IMR-90 (cell line): ENCODE results near the gene CCDC138. TPM values are rescaled to one million over a fixed set of nuclear protein-coding genes. Genes with fewer than 3 reads are reported as not detected.

ENCODE experiments used
- ATAC-seq: fragments of 200-7000 bp; cut with Tn5 transposase; 2 replicates; pipeline ENCODE4 v1.9.1; 2020; ENCODE audit warnings: low read depth, mild to moderate bottlenecking, moderate library complexity
- BruUV-seq: library from RNA; stranded (reverse); fragments of 400-500 nt; replicated peaks from 2 replicates; lab custom pipeline; 2021; lab: Mats Ljungman, UMichigan
- CTCF ChIA-PET: fragments of 300-600 bp; formaldehyde crosslinking; extraction: SDS; loops from one replicate; lab custom pipeline; 2021; ENCODE audit warnings: antibody characterized with exemption; lab: Yijun Ruan, JAX
- POLR2A ChIA-PET: fragments of 300-600 bp; sonication (Branson Sonifier 250); formaldehyde crosslinking; loops from one replicate; lab custom pipeline; 2022; ENCODE audit warnings: antibody characterized with exemption; ENCODE audit not compliant: unreplicated experiment; lab: Charles Lee
- DNase-seq: peaks from one replicate; pipeline ENCODE4 v3.0.0; 2013
- H2AFZ ChIP-seq: replicated peaks from 2 replicates; pipeline ENCODE3; 2013; ENCODE audit warnings: low read length, mild to moderate bottlenecking; ENCODE audit not compliant: poor library complexity
- H2AK5ac ChIP-seq: 2 replicates; pipeline ENCODE4 v1.6.1; 2013; ENCODE audit warnings: low read depth, low read length, inconsistent platforms
- H2AK9ac ChIP-seq: replicated peaks from 2 replicates; pipeline ENCODE3; 2013; ENCODE audit warnings: mild to moderate bottlenecking, low read depth, low read length, moderate library complexity; ENCODE audit not compliant: poor library complexity
- H2BK120ac ChIP-seq: 2 replicates; pipeline ENCODE4 v1.6.1; 2013; ENCODE audit warnings: low read depth, low read length, inconsistent platforms
- H2BK15ac ChIP-seq: 3 replicates; pipeline ENCODE4 v1.6.1; 2013; ENCODE audit warnings: low read depth, low read length, inconsistent platforms
- H2BK20ac ChIP-seq: 2 replicates; pipeline ENCODE4 v1.6.1; 2013; ENCODE audit warnings: low read depth, mild to moderate bottlenecking, inconsistent platforms, low read length, moderate library complexity
- H2BK5ac ChIP-seq: 2 replicates; pipeline ENCODE4 v1.6.1; 2013; ENCODE audit warnings: mild to moderate bottlenecking, low read depth, low read length, inconsistent platforms; ENCODE audit not compliant: poor library complexity, severe bottlenecking
- H3K14ac ChIP-seq: replicated peaks from 2 replicates; pipeline ENCODE4 v1.6.1; 2013; ENCODE audit warnings: low read depth, low read length, inconsistent platforms
- H3K18ac ChIP-seq: 2 replicates; pipeline ENCODE4 v1.6.1; 2013; ENCODE audit warnings: low read depth, low read length, control low read depth
- H3K23ac ChIP-seq: 2 replicates; pipeline ENCODE4 v1.6.1; 2013; ENCODE audit warnings: low read depth, low read length, inconsistent platforms
- H3K27ac ChIP-seq: 2 replicates; pipeline ENCODE4 v1.5.1; 2013; ENCODE audit warnings: mild to moderate bottlenecking, control low read depth, low read length; ENCODE audit not compliant: insufficient read depth
- H3K27me3 ChIP-seq: 2 replicates; pipeline ENCODE4 v1.6.1; 2013; ENCODE audit warnings: low read length; ENCODE audit not compliant: control insufficient read depth, insufficient read depth
- H3K36me3 ChIP-seq: 2 replicates; pipeline ENCODE4 v1.6.1; 2013; ENCODE audit warnings: low read length, mixed read lengths; ENCODE audit not compliant: control insufficient read depth, insufficient read depth
- H3K4ac ChIP-seq: 2 replicates; pipeline ENCODE4 v1.6.1; 2013; ENCODE audit warnings: low read depth, low read length, inconsistent platforms
- H3K4me1 ChIP-seq: 2 replicates; pipeline ENCODE4 v1.6.1; 2013; ENCODE audit warnings: low read length, mixed read lengths; ENCODE audit not compliant: control insufficient read depth, insufficient read depth
- H3K4me2 ChIP-seq: 2 replicates; pipeline ENCODE4 v1.6.1; 2013; ENCODE audit warnings: low read depth, mild to moderate bottlenecking, control low read depth, low read length, moderate library complexity
- H3K4me3 ChIP-seq: 2 replicates; pipeline ENCODE4 v1.5.1; 2013; ENCODE audit warnings: low read depth, mild to moderate bottlenecking, control low read depth, low read length, moderate library complexity; ENCODE audit not compliant: insufficient read depth
- H3K56ac ChIP-seq: 2 replicates; pipeline ENCODE4 v1.6.1; 2013; ENCODE audit warnings: low read length, inconsistent platforms; ENCODE audit not compliant: insufficient read depth; ENCODE audit errors: extremely low read depth
- H3K79me1 ChIP-seq, 2 experiments: 2 replicates each; pipeline ENCODE4 v1.6.1; 2013; ENCODE audit warnings: low read length in 2 of 2, inconsistent platforms in 1 of 2, low read depth in 1 of 2
- H3K9ac ChIP-seq: 2 replicates; pipeline ENCODE4 v1.6.1; 2013; ENCODE audit warnings: low read depth, low read length, control low read depth
- H3K9me1 ChIP-seq: 2 replicates; pipeline ENCODE4 v1.6.1; 2013; ENCODE audit warnings: low read length, inconsistent platforms; ENCODE audit not compliant: insufficient read depth
- H3K9me3 ChIP-seq: 2 replicates; pipeline ENCODE4 v1.6.1; 2013; ENCODE audit warnings: low read length; ENCODE audit not compliant: control insufficient read depth, insufficient read depth
- H4K20me1 ChIP-seq: 2 replicates; pipeline ENCODE4 v1.6.1; 2013; ENCODE audit warnings: low read length, inconsistent platforms; ENCODE audit not compliant: insufficient read depth
- H4K5ac ChIP-seq: 2 replicates; pipeline ENCODE4 v1.6.1; 2013; ENCODE audit warnings: mild to moderate bottlenecking, low read depth, low read length, control low read depth
- H4K8ac ChIP-seq, 2 experiments: 2 replicates each; pipeline ENCODE4 v1.6.1; 2013; ENCODE audit warnings: low read depth in 2 of 2, low read length in 2 of 2, control low read depth in 1 of 2, inconsistent platforms in 1 of 2
- H4K91ac ChIP-seq: 2 replicates; pipeline ENCODE4 v1.6.1; 2013; ENCODE audit warnings: low read depth, low read length, inconsistent platforms; ENCODE audit not compliant: insufficient read depth
- BHLHE40 ChIP-seq: fragments of 150-350 bp; IDR thresholded peaks from 2 replicates; pipeline ENCODE4 v1.6.1; 2016; ENCODE audit warnings: mild to moderate bottlenecking, low read depth, low read length
- CEBPB ChIP-seq: IDR thresholded peaks from 2 replicates; pipeline ENCODE4 v1.6.1; 2012; ENCODE audit warnings: low read depth, low read length, improper control_type of control experiment
- ELK1 ChIP-seq: fragments of 150-350 bp; IDR thresholded peaks from 2 replicates; pipeline ENCODE4 v1.6.1; 2016; ENCODE audit warnings: low read depth, mild to moderate bottlenecking, low read length, moderate library complexity, borderline replicate concordance
- FOS ChIP-seq: fragments of 150-350 bp; IDR thresholded peaks from 2 replicates; pipeline ENCODE4 v1.6.1; 2016; ENCODE audit warnings: low read depth, low read length
- MAZ ChIP-seq: IDR thresholded peaks from 2 replicates; pipeline ENCODE4 v1.6.1; 2012; ENCODE audit warnings: low read depth, mild to moderate bottlenecking, low read length, improper control_type of control experiment, moderate library complexity, borderline replicate concordance
- MXI1 ChIP-seq: IDR thresholded peaks from 2 replicates; pipeline ENCODE4 v1.6.1; 2012; ENCODE audit warnings: low read depth, mild to moderate bottlenecking, low read length, moderate library complexity, borderline replicate concordance
- NFE2L2 ChIP-seq: fragments of 150-350 bp; IDR thresholded peaks from 2 replicates; pipeline ENCODE4 v1.6.1; 2016; ENCODE audit warnings: low read depth, mild to moderate bottlenecking, low read length
- RAD21 ChIP-seq: IDR thresholded peaks from 2 replicates; pipeline ENCODE4 v1.6.1; 2012; ENCODE audit warnings: low read length, improper control_type of control experiment
- RCOR1 ChIP-seq: IDR thresholded peaks from 2 replicates; pipeline ENCODE4 v1.6.1; 2012; ENCODE audit warnings: mild to moderate bottlenecking, low read length, improper control_type of control experiment; ENCODE audit not compliant: insufficient replicate concordance
- RFX5 ChIP-seq: IDR thresholded peaks from 2 replicates; pipeline ENCODE4 v1.8.0; 2012; ENCODE audit warnings: low read depth, mild to moderate bottlenecking, low read length, moderate library complexity
- USF2 ChIP-seq: fragments of 150-350 bp; IDR thresholded peaks from 2 replicates; pipeline ENCODE4 v1.6.1; 2017; ENCODE audit warnings: mild to moderate bottlenecking, antibody characterized with exemption, low read length, low read depth
- WGBS, 2 experiments: methylation state at CpG; one replicate each; pipeline versions ENCODE4 v1.1.5 to v1.1.7; 2013; ENCODE audit warnings: missing lambda C conversion rate in 2 of 2; ENCODE audit not compliant: insufficient read length in 1 of 2; ENCODE audit errors: extremely low coverage in 2 of 2; 5-methylcytosine and 5-hydroxymethylcytosine counted together
- dilution Hi-C: fragments of 300-500 bp; cut with HindIII; formaldehyde crosslinking; loops from one replicate; pipeline ENCODE4 v1.14.3; 2018; ENCODE audit warnings: low sequenced_read_pairs; ENCODE audit not compliant: unreplicated experiment
- in situ Hi-C: fragments of 300-500 bp; cut with MboI; formaldehyde crosslinking; loops from 3 replicates; pipeline ENCODE4 v1.14.3; 2019; ENCODE audit warnings: low sequenced_read_pairs, inconsistent platforms, mixed read lengths
- intact Hi-C: fragments of 100-400 bp; cut with micrococcal nuclease; formaldehyde crosslinking; loops from 2 replicates; pipeline ENCODE4 v1.10.0; 2022
- polyA plus RNA-seq, 3 experiments: library from polyadenylated mRNA; depleted of rRNA; stranded (reverse); fragments of >200 nt; gene quantifications; 2 replicates each; pipeline ENCODE4 v1.2.3, GENCODE V29; 2012; ENCODE audit warnings: low replicate concordance in 1 of 3
- total RNA-seq: library from RNA; depleted of rRNA; stranded (reverse); fragments of >200 nt; gene quantifications from 2 replicates; pipeline ENCODE4 v1.2.3, GENCODE V29; 2012
- TF ChIP-seq, protein P1 (sequence below): conservative IDR thresholded peaks from 2 replicates; pipeline ENCODE4 v1.5.1; 2012; ENCODE audit warnings: mild to moderate bottlenecking, low read depth, low read length, improper control_type of control experiment

CCDC138 gene
- total and polyA plus RNA-seq, 2 of the 4 experiments (the other 2 are of a cell fraction): 1.5 to 2.9 TPM

DNA sequence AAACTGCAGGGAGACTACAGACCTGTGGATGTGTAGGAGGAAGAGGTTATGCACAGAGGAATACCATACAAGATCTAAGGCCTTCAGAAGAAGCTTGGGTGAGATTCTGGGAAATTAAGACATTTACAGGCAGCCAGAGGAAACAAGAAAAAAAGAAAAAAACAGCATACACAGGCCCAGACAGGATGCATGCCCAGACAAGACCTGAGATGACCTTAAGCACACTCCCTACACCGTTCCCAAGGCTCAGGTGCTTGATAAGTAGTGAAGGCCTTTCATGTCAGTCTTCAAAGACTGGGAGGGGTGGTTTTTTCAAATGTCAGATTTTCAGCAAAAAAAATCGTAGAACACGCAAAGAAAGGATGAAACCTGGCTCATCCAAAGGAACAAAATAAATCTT, 83.0 kb downstream of the CCDC138 start:
- no peak overlapping the region for H3K9ac ChIP-seq
- intact Hi-C loops (no loop called here), dilution Hi-C loops (no loop called here), in situ Hi-C loops (no loop called here)
- ChIA-PET POLR2A (no interaction called here), CTCF (no interaction called here)
- no peaks in the 10 kb centered on the region for H3K27me3 ChIP-seq
- H3K36me3 ChIP-seq: peaks cover 5% of the 10 kb centered on the region
- no peak overlapping the region for H2AK5ac ChIP-seq
- H4K91ac ChIP-seq: no peak overlapping the region
- WGBS, 2 experiments: no CpG with 5 or more reads among the region's 3 CpGs
- H2AFZ ChIP-seq: no peak overlapping the region
- H3K4me3 ChIP-seq: no peak overlapping the region
- ATAC-seq (no peak), DNase-seq (no peak)
- no peak overlapping the region for H3K23ac ChIP-seq
- no peaks in the 10 kb centered on the region for H4K20me1 ChIP-seq
- H2BK20ac ChIP-seq: no peak overlapping the region
- H3K79me1 ChIP-seq: no peaks in the 10 kb centered on the region
- H3K9me1 ChIP-seq: no peaks in the 10 kb centered on the region
- no peak for TF ChIP-seq RCOR1
- no peak for TF ChIP-seq MAZ
- TF ChIP-seq NFE2L2: no peak
- no peak for TF ChIP-seq ELK1
- TF ChIP-seq MXI1: no peak
- TF ChIP-seq USF2: no peak
- no peak for TF ChIP-seq BHLHE40
- no peak for TF ChIP-seq CEBPB
- no peak for TF ChIP-seq FOS
- TF ChIP-seq, protein P1, sequence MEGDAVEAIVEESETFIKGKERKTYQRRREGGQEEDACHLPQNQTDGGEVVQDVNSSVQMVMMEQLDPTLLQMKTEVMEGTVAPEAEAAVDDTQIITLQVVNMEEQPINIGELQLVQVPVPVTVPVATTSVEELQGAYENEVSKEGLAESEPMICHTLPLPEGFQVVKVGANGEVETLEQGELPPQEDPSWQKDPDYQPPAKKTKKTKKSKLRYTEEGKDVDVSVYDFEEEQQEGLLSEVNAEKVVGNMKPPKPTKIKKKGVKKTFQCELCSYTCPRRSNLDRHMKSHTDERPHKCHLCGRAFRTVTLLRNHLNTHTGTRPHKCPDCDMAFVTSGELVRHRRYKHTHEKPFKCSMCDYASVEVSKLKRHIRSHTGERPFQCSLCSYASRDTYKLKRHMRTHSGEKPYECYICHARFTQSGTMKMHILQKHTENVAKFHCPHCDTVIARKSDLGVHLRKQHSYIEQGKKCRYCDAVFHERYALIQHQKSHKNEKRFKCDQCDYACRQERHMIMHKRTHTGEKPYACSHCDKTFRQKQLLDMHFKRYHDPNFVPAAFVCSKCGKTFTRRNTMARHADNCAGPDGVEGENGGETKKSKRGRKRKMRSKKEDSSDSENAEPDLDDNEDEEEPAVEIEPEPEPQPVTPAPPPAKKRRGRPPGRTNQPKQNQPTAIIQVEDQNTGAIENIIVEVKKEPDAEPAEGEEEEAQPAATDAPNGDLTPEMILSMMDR: no peak
- TF ChIP-seq RAD21: no peak
- no peak for TF ChIP-seq RFX5
- no peak overlapping the region for H3K18ac ChIP-seq
- no peak overlapping the region for H3K56ac ChIP-seq
- H2BK120ac ChIP-seq: no peak overlapping the region
- peaks cover 5% of the 10 kb centered on the region for H3K9me3 ChIP-seq
- H2BK5ac ChIP-seq: no peak overlapping the region
- no peak overlapping the region for H3K4ac ChIP-seq
- H3K4me2 ChIP-seq: no peak overlapping the region
- no peak overlapping the region for H2AK9ac ChIP-seq
- no peaks in the 10 kb centered on the region for H3K4me1 ChIP-seq
- no peak overlapping the region for H2BK15ac ChIP-seq
- no peak overlapping the region for H3K14ac ChIP-seq
- BruUV-seq: no TSS peak
- no peak overlapping the region for H3K27ac ChIP-seq
- no peak overlapping the region for H4K8ac ChIP-seq
- no peak overlapping the region for H4K5ac ChIP-seq
